ENCODE results near the gene GNB1L.
"Not testable (repeated sequence)": the region's sequence is repeated elsewhere in the genome, so short reads cannot be mapped to it uniquely, and the experiment has no call there.

Gene GNB1L

DNA sequence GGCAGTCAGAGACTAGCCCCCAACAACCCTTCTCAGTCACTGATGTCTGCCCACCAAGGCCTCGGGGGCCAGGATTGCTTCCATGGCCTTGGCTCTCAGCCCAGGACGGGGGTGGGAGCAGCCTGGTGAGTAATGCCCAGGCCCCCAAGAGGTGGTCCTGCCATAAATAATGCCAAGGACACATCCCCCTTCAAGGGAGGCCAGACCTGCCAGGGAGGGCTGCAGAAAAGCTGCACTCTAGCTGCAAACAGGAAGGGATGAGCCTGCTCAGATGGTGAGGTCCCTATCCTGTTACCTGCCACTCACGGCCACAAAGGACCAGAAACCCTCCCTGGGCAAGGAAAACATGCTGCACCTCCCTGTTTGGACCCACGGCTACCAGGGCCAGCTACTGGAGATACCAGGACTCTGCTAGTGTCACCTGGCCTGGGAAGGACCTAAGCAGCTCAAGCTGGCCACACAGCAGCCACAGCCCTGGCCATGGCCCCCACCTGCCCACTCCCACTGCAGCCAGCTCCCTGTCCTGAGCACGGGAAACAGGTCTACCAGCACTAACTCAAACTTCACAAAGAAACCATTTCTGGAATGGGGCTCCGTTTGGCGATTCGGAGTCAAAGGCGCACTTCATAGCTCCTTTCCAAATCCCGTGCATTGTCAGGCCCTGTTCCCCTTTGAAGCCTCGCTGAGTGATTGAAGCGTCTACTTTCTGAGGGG lies 12.1 kb downstream of the GNB1L start:
- DNase-seq, result no peak

- DNase-seq, result no peak
Observed at GRCh38 chr22:19841641-19842392, 12.9 kb downstream of the GNB1L start.

GRCh38 chr22:19840955-19841640 lies 13.6 kb downstream of the GNB1L start:
- no peak for DNase-seq

- no peak for DNase-seq
Observed at GRCh38 chr22:19840059-19840458, 14.6 kb downstream of the GNB1L start.

DNA sequence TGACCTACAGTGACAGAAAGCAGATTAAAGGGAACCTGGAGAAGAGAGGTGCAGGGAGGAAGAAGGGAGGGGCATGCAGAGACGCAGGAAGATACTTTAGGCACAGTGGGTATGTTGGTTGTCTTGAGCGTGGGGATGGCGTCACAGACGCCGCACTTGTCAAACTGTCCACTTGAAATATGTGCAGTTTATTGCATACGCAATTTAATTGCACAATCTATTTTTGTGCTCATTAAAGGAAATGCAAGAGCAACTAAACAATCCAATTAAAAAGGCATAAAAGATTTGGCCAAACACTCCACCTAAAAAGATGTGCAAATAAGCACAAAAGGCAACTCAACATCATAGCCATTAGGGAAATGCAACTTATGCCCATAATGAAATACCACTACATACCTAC lies 16.8 kb downstream of the GNB1L start:
- DNase-seq, result no peak

- no peak for DNase-seq
Observed at GRCh38 chr22:19836512-19836911, 18.2 kb downstream of the GNB1L start.

- no peak for DNase-seq
Observed at GRCh38 chr22:19834599-19834998, 20.1 kb downstream of the GNB1L start.

GRCh38 chr22:19833327-19833726 lies 21.3 kb downstream of the GNB1L start:
- not testable (repeated sequence) for DNase-seq

DNA sequence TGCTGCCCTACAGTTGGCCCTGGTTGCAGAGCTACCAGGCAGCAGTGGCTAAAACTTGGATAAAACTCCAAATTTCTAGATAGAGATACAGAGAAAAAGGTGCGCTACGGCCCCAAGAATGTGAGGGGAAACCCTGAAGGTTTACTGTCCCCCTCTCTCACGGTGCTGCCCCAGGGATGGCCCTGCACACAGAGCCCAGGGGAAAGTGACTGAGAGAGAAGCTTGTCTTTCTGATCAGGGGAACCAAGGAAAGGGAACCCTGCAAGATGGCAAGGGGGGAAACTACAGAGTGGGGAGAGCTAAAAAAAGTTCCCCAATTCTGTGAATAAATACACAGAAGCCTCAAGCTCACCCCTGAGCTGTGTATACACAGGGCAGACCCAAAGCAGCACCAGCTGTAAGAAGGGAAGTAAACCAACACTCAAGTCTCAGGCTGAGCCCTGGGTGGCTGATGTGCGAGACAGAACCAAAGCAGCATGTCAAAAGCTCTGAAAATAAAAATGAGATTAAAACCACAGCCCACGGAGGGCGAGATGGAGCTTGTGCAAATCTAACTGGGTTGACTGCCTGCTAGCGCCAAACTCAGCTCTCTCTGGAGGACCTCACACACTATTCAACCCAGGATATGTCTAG lies 22.1 kb downstream of the GNB1L start:
- no peak for DNase-seq

- not testable (repeated sequence) for DNase-seq
Observed at GRCh38 chr22:19831979-19832378, 22.7 kb downstream of the GNB1L start.

- DNase-seq, result no peak
Observed at GRCh38 chr22:19831016-19831415, 23.7 kb downstream of the GNB1L start.

- DNase-seq, result no peak
Observed at GRCh38 chr22:19828035-19828401, 26.7 kb downstream of the GNB1L start.

GRCh38 chr22:19827341-19828034 lies 27.2 kb downstream of the GNB1L start:
- no peak for DNase-seq

DNA sequence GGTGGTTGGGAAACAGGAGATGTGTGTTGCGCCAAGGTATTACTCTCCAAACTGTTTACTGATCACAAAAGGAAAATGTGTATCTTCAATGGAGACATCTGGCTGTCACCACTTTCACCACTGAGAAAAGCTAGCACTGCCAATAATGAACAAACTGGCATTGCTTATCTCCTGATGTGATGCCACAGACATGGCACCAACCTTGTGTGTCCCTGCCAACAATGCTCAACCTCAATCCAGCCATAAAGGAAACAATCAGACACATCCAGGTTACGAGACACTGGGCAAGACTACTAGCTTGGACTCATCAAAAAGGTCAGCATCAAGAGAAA lies 28.1 kb downstream of the GNB1L start:
- no peak for DNase-seq

DNA sequence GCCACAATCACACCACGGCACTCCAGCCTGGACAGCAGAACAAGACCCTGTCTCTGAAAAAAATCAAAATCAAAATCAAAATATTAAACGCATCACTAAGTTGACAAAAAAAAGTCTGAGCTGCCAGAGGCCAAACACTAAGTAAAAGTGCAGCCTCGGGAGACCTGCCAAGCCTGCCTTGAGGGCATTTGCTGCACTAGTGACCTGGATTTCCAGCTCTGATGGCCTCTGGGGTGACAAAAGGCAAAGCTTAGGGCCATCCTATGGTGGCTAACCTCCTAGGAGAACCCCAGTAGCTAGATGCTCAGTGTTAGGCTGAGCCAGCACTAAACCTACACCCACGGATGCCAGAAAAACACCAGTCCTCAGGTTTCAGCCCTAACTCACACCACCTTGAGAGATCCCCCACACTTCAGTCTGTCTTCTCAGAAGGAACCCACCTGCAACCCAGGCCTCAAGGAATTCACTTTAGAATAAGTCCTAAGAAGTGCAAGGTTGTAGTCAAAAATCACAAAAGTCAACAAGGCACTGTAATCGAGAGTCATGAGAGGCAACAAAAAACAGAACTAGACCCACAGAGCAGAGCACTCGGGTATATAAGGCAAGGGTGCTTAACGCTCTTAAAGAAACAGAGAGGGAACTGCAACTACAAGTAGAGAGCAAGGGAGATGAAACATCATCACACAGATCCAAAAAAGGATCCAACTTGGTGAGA lies 28.6 kb downstream of the GNB1L start:
- no peak for DNase-seq

- no peak for DNase-seq
Observed at GRCh38 chr22:19824926-19825339, 29.7 kb downstream of the GNB1L start.

DNA sequence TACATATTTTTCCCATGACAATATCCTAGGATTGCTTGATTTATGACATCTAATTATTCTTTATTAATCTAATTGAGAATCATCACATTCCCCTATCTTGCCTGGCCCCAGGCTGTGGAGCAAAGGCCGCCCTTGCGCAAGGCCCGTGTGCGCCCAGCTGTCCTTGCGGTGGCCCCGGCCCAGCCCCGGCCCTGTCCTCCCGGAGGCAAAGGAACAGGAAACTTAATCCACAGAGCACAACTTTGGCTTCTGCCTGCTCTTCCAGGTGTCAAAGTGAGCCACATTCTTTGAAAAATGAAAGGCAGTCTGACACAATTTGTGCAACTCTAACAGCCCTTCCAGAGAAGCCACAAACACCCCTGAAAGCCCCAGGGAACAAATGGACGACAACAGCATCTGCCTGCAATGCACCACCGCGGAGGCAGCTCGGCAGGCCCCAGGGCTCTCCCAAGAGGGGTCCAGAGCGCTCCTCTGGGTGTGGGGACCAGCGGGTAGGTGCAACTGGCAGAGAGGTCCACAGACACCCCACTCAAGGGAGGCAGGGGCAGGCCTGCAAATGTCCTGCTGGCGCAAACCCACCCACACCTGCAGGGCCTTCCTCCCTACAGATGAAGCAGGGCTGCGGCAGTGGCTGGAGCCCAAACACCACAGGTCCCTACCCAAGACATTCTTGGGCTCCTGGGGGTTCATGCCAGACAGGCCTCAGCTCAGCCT lies 30.3 kb downstream of the GNB1L start:
- no peak for DNase-seq

DNA sequence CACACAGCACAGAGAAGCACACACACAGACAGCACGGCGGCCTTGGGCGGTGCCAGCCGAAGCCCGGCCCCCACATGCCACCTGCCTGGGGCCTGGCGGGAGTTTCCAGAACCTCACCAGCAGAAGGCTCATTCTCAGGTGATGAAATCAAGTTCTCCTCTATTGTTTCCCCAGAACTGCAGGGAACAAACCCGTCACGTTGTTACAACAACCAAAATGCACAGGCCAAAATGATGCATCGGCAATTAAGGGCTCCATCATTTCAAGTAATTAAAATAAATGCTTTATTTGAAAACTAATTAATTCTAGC lies 30.8 kb downstream of the GNB1L start:
- no peak for DNase-seq

GRCh38 chr22:19823191-19823901 lies 31.3 kb downstream of the GNB1L start:
- DNase-seq, result no peak

- no peak for DNase-seq
Observed at GRCh38 chr22:19822301-19823117, 32.2 kb downstream of the GNB1L start.
